Measurements from ENCODE around the gene EPHB1. TPM values are rescaled to one million over a fixed set of nuclear protein-coding genes. Genes with fewer than 3 reads are reported as not detected.

The EPHB1 gene
- total RNA-seq, 2 donors from 2014 or later = 0.59 to 0.62 TPM

DNA sequence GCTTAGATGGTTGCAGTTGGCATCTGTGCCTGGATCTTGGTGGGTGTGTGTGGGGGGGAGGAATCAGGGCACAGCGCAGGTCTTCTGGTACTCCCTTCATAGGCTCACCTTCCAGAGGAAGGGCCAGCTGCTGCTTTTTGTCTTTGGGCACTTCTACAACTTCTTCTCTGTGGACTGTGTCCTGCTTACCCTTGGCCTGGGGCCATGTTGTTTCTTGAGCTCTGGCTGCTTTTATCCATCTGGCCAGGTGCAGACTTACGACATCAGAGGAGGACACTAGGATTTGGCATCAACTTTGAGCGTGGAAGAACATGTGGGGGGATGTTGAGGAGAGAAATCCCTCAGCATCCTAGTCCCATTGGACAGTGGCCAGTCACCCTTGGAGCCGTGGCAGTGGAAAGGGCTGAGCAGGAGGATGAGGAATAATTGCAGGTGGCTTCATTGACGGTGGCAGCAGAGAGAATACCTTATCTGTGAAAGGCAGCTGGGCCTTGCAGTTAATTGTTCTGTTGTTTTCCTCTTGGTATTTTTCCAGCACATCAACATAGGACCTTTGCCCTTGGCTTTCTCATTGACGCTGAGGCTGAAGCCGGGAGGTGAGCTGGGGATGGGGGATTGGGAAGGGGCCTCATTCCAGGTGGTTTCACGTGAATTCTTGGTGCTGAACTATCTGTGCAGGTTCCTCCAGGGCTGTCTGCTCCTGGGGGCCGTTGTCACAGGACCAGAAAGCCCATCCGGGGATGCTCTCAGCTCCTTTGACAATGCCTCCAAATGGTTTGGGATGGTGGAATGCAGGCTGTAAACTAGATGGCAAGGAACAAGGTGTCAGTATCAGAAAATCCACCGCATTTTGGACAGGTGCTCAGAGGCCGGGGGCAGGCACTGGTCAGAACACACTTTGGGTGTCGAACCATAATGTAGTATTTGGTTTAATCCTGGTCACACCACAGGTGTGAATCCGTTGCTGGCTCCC is 9.7 kb downstream of the EPHB1 start:
- H3K36me3 Mint-ChIP-seq = no peaks in the 10 kb centered on the region
- peaks cover 12 to 34% of the 10 kb centered on the region in 2 donors for H3K27me3 Mint-ChIP-seq
- H3K4me1 Mint-ChIP-seq (ENCODE audit: low read depth in 2 of 2) = no peaks in the 10 kb centered on the region
- no peak overlapping the region for H3K4me3 Mint-ChIP-seq
- no peaks in the 10 kb centered on the region for H3K9me3 Mint-ChIP-seq
- DNase-seq (ENCODE audit: low spot score) (no peak), ATAC-seq (no peak)
- no peak overlapping the region for H3K27ac Mint-ChIP-seq

DNA sequence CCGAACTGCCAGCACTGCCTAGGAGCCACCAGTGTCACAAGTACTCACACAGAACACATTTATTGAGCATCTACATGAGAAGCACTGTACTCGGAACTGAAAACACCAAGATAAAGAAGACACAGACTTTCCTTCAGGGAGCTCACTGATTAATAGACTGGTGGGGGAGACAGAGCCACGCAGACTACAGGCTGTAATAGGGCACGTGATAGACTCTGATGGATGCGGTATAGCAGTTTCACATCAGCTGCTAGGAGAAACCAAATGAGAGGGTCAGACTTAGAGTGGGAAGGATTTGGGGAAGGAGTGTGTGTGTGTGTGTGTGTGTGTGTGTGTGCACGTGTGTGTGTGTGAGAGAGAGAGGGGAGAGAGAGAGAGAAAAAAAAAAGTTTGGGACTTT is 12.1 kb downstream of the EPHB1 start:
- H3K4me3 Mint-ChIP-seq = no peak overlapping the region
- H3K27ac Mint-ChIP-seq = no peak overlapping the region
- ATAC-seq (no peak), DNase-seq (ENCODE audit: low spot score) (no peak)
- H3K9me3 Mint-ChIP-seq = no peaks in the 10 kb centered on the region
- no peaks in the 10 kb centered on the region for H3K4me1 Mint-ChIP-seq (ENCODE audit: low read depth in 2 of 2)
- H3K27me3 Mint-ChIP-seq = peaks cover 8 to 30% of the 10 kb centered on the region in 2 donors
- H3K36me3 Mint-ChIP-seq = no peaks in the 10 kb centered on the region

DNA sequence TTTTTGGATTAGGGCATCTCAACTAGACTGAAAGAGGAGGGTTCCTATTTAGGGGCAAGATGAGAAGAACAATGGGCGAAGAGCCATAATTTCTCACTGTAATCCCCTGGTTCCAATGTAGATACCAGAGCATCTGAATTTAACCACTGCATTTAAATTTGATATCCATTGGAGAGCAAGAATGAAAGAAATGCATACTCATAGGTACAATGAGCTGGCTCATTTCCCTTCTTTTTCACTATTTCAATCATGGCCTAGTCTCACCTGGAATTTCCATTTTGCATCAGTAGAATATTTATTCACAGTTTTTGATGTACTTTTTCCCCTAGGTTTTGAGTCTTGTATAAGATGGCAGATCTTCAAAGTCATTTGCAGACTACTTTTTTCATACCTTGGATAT is 13.8 kb downstream of the EPHB1 start:
- Mint-ChIP-seq H3K27ac (no peak overlapping the region), H3K27me3 (peaks cover 8 to 29% of the 10 kb centered on the region in 2 donors), H3K4me1 (ENCODE audit: low read depth in 2 of 2) (no peaks in the 10 kb centered on the region), H3K9me3 (no peaks in the 10 kb centered on the region), H3K4me3 (no peak overlapping the region), H3K36me3 (no peaks in the 10 kb centered on the region)
- ATAC-seq = no peak
- DNase-seq (ENCODE audit: low spot score) = no peak

DNA sequence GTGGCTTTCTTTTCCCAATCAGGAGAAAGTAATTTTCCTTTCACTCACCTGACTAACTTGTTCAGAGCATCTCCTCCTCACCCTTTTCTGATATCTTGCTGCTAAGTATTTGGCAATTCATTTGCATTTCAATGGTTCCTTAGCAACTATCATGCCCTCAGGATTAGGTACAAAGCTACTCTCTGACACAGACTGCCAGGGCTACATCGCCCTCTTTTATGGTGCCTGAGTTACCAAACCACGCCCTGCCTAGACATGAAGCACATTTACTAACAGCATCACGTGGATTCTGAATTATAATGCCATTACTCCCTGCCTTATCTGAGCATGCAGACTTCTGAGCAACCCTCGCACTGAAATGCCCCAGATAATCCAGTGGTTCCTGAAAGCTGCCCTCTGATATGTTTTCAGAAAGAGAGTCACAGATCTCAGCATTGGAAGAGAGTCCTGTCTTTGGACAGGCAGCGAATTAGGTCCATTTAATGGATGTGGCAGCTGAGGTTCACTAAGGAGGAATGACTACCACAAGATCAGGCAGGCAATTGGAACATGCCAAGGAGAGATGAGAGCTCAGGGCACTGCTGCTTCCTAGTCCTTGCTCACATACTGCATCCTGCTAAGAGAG is 14.5 kb downstream of the EPHB1 start:
- Mint-ChIP-seq H3K4me3 (no peak overlapping the region), H3K27me3 (peaks cover 9 to 22% of the 10 kb centered on the region in 2 donors), H3K9me3 (no peaks in the 10 kb centered on the region), H3K36me3 (no peaks in the 10 kb centered on the region), H3K4me1 (ENCODE audit: low read depth in 2 of 2) (no peaks in the 10 kb centered on the region), H3K27ac (no peak overlapping the region)
- ATAC-seq (no peak), DNase-seq (ENCODE audit: low spot score) (no peak)

DNA sequence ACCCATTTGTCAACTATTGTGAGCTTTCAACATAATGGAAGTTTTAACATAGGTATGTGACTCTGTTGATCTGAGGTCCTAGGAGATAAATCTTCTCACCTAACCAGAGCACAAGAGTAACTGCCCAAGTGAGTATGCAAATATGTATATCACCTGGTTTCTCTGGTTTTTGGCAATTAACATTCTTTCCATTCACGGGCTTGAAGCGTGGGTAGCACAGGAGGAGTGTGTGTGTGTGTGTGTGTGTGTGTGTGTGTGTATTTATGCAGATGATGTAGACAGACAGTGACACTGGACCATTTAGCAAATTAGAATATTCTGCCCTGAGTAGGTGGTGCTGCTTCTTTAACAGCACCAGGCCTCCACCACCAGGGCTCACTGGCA is 15.0 kb downstream of the EPHB1 start:
- H3K36me3 Mint-ChIP-seq = no peaks in the 10 kb centered on the region
- no peak overlapping the region for H3K27ac Mint-ChIP-seq
- no peaks in the 10 kb centered on the region for H3K9me3 Mint-ChIP-seq
- no peak for ATAC-seq
- DNase-seq (ENCODE audit: low spot score) = no peak
- no peaks in the 10 kb centered on the region for H3K4me1 Mint-ChIP-seq (ENCODE audit: low read depth in 2 of 2)
- H3K4me3 Mint-ChIP-seq = no peak overlapping the region
- peaks cover 8 to 18% of the 10 kb centered on the region in 2 donors for H3K27me3 Mint-ChIP-seq

DNA sequence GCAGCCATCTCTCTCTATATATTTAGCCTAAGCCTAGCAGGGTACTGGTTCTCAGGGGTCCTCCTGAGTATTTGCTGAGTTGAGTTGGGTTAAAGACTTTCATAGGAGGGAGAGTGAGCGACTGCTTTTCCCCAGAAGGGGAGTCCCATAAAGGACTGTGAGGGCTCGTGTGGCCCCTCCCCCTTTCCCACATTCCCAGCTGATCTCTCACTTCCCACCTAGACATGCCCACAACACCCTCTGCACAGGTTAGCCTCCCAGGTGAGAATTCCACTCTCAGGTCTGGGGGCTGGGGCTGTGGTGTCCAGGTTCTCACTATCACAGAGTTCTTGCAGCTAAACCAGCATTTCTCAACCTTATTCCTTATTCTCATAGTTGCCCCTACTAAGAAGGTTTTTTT is 15.8 kb downstream of the EPHB1 start:
- Mint-ChIP-seq H3K9me3 (no peaks in the 10 kb centered on the region), H3K36me3 (no peaks in the 10 kb centered on the region), H3K4me3 (no peak overlapping the region), H3K27ac (no peak overlapping the region), H3K27me3 (peaks cover 3 to 18% of the 10 kb centered on the region in 2 donors), H3K4me1 (ENCODE audit: low read depth in 2 of 2) (no peaks in the 10 kb centered on the region)
- DNase-seq (ENCODE audit: low spot score) = no peak
- ATAC-seq = no peak

DNA sequence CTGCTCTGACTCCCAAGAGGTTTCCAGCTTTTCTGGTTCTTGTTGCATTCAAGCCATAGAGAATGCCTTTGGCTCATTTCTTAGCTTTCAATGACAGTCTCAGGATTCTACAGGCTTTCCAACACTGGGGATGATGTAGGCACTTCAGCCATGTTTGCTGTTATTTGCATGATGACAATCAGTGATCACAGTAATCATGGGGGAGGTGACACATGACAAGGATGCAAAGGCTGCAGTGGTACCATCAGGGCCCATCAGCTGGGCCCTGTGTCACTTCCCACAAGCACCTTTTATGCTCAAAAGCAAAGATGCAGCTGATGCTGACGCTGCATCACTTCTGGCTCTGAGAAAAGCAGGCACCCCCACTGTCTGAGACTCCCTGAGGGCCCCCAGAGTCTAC is 18.6 kb downstream of the EPHB1 start:
- Mint-ChIP-seq H3K27ac (no peak overlapping the region), H3K4me3 (no peak overlapping the region), H3K9me3 (no peaks in the 10 kb centered on the region), H3K27me3 (peaks cover 0 to 4% of the 10 kb centered on the region in 2 donors), H3K4me1 (ENCODE audit: low read depth in 2 of 2) (no peaks in the 10 kb centered on the region), H3K36me3 (no peaks in the 10 kb centered on the region)
- ATAC-seq (peak in 1 of 2 donors; percentile 7), DNase-seq (ENCODE audit: low spot score) (no peak)

DNA sequence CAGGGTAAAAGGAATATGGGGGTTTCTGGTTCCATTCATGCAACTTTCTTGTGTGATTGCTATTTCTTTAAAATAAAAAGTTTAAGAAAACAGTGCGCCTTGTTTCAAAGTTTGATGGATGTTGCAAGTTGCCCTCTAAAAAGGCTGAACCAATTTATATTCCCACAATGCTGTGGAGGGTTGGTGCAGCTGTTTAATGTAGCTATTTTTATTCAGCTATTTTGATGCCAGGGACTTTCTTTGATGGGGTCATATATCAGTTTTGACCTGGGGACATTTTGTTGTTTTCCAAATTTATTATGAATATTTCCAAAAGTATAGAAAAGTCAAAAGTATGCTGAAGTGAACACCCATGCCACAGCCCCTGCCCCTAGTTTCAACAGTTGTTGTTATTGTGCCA is 20.5 kb downstream of the EPHB1 start:
- no peak overlapping the region for H3K27ac Mint-ChIP-seq
- no peaks in the 10 kb centered on the region for H3K9me3 Mint-ChIP-seq
- no peaks in the 10 kb centered on the region for H3K4me1 Mint-ChIP-seq (ENCODE audit: low read depth in 2 of 2)
- peaks cover 5 to 7% of the 10 kb centered on the region in 2 donors for H3K27me3 Mint-ChIP-seq
- ATAC-seq (no peak), DNase-seq (ENCODE audit: low spot score) (no peak)
- no peak overlapping the region for H3K4me3 Mint-ChIP-seq
- no peaks in the 10 kb centered on the region for H3K36me3 Mint-ChIP-seq

DNA sequence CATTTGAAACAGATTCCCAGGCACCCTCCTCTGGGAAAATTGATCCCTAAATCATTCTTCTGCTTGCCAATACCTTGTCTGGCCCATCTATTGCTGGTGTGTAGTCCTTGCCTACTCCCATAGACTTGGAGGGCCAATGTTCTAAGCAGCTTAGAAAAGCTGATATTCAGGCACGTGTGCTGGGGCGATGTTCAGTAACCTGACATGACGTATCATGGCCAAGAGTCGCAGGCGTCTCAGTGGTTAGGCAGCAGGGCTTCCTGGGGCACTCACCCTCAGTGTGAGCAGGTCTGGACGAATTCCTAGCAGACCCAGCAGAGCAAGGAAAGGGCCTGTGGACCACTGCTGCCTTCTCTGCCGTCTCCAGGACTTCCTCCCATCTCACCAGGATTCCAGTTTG is 21.6 kb downstream of the EPHB1 start:
- no peaks in the 10 kb centered on the region for H3K9me3 Mint-ChIP-seq
- no peak overlapping the region for H3K27ac Mint-ChIP-seq
- H3K36me3 Mint-ChIP-seq = no peaks in the 10 kb centered on the region
- H3K4me3 Mint-ChIP-seq = no peak overlapping the region
- ATAC-seq (no peak), DNase-seq (ENCODE audit: low spot score) (no peak)
- no peaks in the 10 kb centered on the region for H3K4me1 Mint-ChIP-seq (ENCODE audit: low read depth in 2 of 2)
- peaks cover 7 to 8% of the 10 kb centered on the region in 2 donors for H3K27me3 Mint-ChIP-seq

DNA sequence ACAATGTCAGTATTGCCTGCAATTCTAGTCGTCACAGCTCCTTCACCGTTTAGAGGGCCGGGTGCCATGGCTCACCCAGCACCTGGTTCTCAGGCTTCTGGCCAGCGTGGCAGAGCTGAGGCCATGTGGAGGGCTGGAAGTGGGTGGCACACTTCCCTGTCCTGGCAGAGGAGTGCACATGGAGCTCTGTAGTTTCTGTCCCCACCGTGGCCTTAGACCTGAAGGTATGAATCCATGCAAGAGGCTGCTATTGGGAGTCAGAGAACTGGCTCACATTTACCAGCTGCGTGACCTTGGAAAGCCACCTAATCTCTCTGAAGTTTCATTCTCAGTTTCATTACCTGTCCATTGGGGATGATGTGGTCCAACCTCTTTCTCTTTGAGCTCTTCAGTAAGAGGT is 22.2 kb downstream of the EPHB1 start:
- no peaks in the 10 kb centered on the region for H3K9me3 Mint-ChIP-seq
- H3K27ac Mint-ChIP-seq = no peak overlapping the region
- DNase-seq (ENCODE audit: low spot score) (no peak), ATAC-seq (no peak)
- H3K4me1 Mint-ChIP-seq (ENCODE audit: low read depth in 2 of 2) = no peaks in the 10 kb centered on the region
- no peak overlapping the region for H3K4me3 Mint-ChIP-seq
- H3K27me3 Mint-ChIP-seq = peaks cover 7 to 8% of the 10 kb centered on the region in 2 donors
- H3K36me3 Mint-ChIP-seq = no peaks in the 10 kb centered on the region

DNA sequence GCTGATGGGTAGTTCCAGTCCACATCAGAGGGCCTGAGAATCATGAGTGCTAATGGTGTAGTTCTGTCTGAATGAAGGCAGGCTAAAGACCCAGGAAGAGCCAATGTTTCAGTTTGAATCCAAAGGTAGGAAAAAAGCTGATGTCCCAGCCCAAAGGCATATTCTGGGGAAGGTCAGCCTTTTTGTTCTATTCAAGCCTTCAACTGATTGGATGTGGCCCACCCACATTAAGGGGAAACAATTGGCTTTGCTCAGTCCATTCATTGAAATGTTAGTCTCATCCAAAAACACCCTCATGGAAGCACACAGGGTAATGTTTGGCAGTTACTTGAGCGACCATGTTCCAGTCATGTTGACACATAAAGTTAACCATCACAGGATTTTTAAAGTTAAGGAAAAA is 25.9 kb downstream of the EPHB1 start:
- H3K36me3 Mint-ChIP-seq = no peaks in the 10 kb centered on the region
- H3K27ac Mint-ChIP-seq = no peak overlapping the region
- no peak overlapping the region for H3K4me3 Mint-ChIP-seq
- H3K9me3 Mint-ChIP-seq = no peaks in the 10 kb centered on the region
- no peak for ATAC-seq
- H3K27me3 Mint-ChIP-seq = peaks cover 6 to 7% of the 10 kb centered on the region in 2 donors
- H3K4me1 Mint-ChIP-seq (ENCODE audit: low read depth in 2 of 2) = no peaks in the 10 kb centered on the region
- no peak for DNase-seq (ENCODE audit: low spot score)

DNA sequence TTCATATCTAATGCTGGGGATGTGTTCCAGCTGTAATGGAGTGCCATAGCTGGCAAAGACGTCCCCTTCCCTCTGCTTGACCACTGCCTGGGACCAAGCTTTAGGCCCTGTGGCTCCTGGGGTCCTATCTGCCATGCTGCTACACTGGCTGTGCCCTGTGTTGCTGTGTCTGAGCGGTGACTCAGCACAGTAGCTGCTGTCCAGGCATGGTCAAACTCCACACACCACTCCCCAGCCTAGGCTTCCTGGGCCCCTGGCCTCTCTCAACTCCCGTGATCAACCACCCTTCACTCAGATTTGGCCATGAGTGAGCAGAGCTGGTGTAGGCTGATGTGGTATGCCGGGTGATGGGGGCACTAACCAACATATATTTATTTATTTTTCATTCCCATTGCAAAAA is 27.0 kb downstream of the EPHB1 start:
- Mint-ChIP-seq H3K27ac (no peak overlapping the region), H3K36me3 (no peaks in the 10 kb centered on the region), H3K4me1 (ENCODE audit: low read depth in 2 of 2) (no peaks in the 10 kb centered on the region), H3K4me3 (no peak overlapping the region), H3K27me3 (peaks cover 6 to 7% of the 10 kb centered on the region in 2 donors), H3K9me3 (no peaks in the 10 kb centered on the region)
- ATAC-seq (no peak), DNase-seq (ENCODE audit: low spot score) (no peak)

DNA sequence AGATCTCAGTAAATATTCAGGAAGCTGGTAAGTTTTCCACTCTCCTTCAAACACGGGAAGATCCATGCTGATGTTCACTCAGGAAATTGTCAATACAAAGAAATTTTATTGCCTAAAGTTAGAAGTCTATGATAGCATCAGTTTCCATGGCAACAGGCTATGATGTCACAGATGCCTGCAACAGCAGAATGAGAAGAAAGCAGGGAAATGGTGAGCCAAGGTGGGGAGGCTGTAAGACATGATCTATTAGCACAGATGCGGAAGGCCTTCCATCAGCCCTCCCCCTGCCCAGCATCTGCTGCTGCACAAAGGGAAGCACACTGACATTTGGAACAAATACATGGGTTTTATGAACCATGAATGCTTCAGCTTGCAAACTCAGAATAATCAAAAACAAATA is 28.6 kb downstream of the EPHB1 start:
- H3K9me3 Mint-ChIP-seq = no peaks in the 10 kb centered on the region
- H3K4me3 Mint-ChIP-seq = no peak overlapping the region
- no peak for ATAC-seq
- peaks cover 4 to 7% of the 10 kb centered on the region in 2 donors for H3K27me3 Mint-ChIP-seq
- H3K27ac Mint-ChIP-seq = no peak overlapping the region
- H3K4me1 Mint-ChIP-seq (ENCODE audit: low read depth in 2 of 2) = no peaks in the 10 kb centered on the region
- no peak for DNase-seq (ENCODE audit: low spot score)
- H3K36me3 Mint-ChIP-seq = no peaks in the 10 kb centered on the region

DNA sequence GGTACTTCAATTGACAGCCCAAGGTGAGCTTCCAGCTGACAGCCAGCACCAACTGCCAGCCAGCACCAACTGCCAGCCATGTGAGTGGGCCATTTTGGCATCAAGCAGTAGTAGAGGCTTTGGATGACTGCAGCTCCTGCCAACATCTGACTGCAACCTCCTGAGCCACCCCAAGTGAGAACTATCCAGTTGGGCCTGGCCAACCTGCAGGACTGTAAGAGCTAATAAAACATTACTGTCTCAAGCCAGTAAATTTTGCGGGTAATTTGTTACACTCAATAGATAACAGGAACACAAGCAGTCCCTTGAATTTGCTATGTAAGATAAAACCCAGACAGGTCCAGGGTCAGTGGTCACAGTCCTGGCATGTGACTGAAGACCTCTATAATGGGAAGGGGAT is 29.7 kb downstream of the EPHB1 start:
- DNase-seq (ENCODE audit: low spot score) (no peak), ATAC-seq (peak in 1 of 2 donors; percentile 33)
- Mint-ChIP-seq H3K36me3 (no peaks in the 10 kb centered on the region), H3K9me3 (no peaks in the 10 kb centered on the region), H3K4me1 (ENCODE audit: low read depth in 2 of 2) (no peaks in the 10 kb centered on the region), H3K27ac (no peak overlapping the region), H3K27me3 (peaks cover 3% of the 10 kb centered on the region in 2 donors), H3K4me3 (no peak overlapping the region)
